ENCODE data around the gene SLC25A41. TPM values are rescaled to one million over a fixed set of nuclear protein-coding genes. Genes with fewer than 3 reads are reported as not detected.
A peak's percentile ranks its signal among the peaks of the same experiment; 100 is the strongest.

The SLC25A41 gene

DNA sequence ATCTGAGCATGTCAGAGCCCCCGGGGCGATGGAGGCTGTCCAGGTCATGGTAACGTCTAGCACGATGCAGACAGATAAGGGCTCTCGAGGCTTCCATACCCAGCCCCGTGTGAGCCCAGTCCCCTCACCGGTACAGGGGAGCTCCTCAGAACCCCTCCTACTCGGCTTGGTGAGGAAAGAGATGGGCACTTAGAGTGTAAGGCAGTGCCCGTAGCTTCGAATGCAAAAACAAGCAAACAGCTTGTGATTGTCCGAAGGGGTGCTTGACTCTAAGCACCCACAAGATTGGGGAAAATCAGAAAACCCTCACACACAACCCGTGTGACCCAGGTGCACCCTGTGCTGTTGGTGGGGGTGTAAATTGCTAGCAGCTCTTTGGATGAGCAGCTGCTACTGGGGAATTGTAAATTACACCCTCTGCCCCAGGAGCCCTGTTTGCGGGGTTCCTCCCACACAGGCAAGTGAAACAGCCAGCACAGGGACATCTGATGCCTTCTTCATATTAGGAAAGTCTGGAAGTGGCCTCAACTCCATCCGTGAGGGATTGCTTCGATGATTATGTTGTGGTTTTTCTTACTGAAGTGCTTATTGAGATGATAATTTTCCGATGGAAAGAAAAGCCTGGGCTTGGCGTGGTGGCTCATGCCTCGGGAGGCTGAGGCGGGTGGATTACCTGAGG, 56.9 kb downstream of the SLC25A41 start:
- Histone ChIP-seq H2BK12ac (ENCODE audit: low read length in 2 of 2) (no peak overlapping the region), H3K9ac (ENCODE audit: low read length) (peak overlapping the region; percentile 9), H3K4me1 (ENCODE audit: control insufficient read depth, insufficient read depth, low read depth, low read length) (peaks cover 37% of the 10 kb centered on the region), H4K8ac (ENCODE audit: low read length) (no peak overlapping the region), H4K91ac (ENCODE audit: low read length) (no peak overlapping the region), H3K79me1 (replicated peaks; ENCODE audit: low read length, poor library complexity, severe bottlenecking) (peaks cover 12% of the 10 kb centered on the region), H3K9me3 (ENCODE audit: control insufficient read depth, low read length) (peaks cover 9% of the 10 kb centered on the region), H3K14ac (ENCODE audit: low read length in 2 of 2) (no peak overlapping the region), H2BK120ac (ENCODE audit: low read depth, low read length) (no peak overlapping the region), H2AK5ac (ENCODE audit: low read length, severe bottlenecking) (peak overlapping the region; percentile 56), H3K27ac (ENCODE audit: low read length, poor library complexity, severe bottlenecking) (no peak overlapping the region), H3K4ac (ENCODE audit: low read depth in 1 of 2, low read length in 2 of 2) (no peak overlapping the region), H2BK15ac (ENCODE audit: low read depth, poor library complexity, severe bottlenecking) (no peak overlapping the region), H3K18ac (ENCODE audit: low read depth in 1 of 2, low read length in 2 of 2) (no peak overlapping the region), H3K23ac (ENCODE audit: low read length in 2 of 2) (no peak overlapping the region), H3K36me3 (ENCODE audit: control insufficient read depth in 1 of 2, insufficient read depth in 2 of 2, low read depth in 1 of 2, low read length in 2 of 2) (peaks cover 33 to 58% of the 10 kb centered on the region in 2 experiments), H3K27me3 (ENCODE audit: control insufficient read depth in 1 of 2, insufficient read depth in 1 of 2, low read length in 2 of 2) (no peaks in the 10 kb centered on the region), H2BK5ac (ENCODE audit: low read depth, low read length, poor library complexity, severe bottlenecking) (no peak overlapping the region), H3K4me3 (ENCODE audit: insufficient read depth in 1 of 2, low read depth in 1 of 2, low read length in 2 of 2) (no peak overlapping the region), H2AFZ (ENCODE audit: low read depth, low read length) (no peak overlapping the region), H3K4me2 (ENCODE audit: low read length, poor library complexity, severe bottlenecking) (no peak overlapping the region)
- 85% methylated on average over 15 of the region's 19 CpGs for WGBS
- no peak for DNase-seq

Small RNAs within 50 kb of the gene (small RNA-seq; reads per million reads assigned to genes)
- gene MIR6790 (ENCODE audit: low read depth) = not detected
- gene MIR6885 (ENCODE audit: low read depth) = not detected
